Endothelial cell of umbilical vein (primary cell): ENCODE data around the gene CCNY. TPM values are rescaled to one million over a fixed set of nuclear protein-coding genes. Genes with fewer than 3 reads are reported as not detected.
A peak's percentile ranks its signal among the peaks of the same experiment; 100 is the strongest.

ENCODE experiments used
- BruUV-seq: library from RNA; stranded (reverse); fragments of 400-500 nt; replicated peaks from 2 replicates; lab custom pipeline; 2021; lab: Mats Ljungman, UMichigan
- CTCF ChIA-PET: fragments of 300-600, 350-600 bp; sonication (Branson Sonifier 250); formaldehyde crosslinking; loops from one replicate; lab custom pipeline; 2021; ENCODE audit warnings: antibody characterized with exemption, inconsistent platforms; lab: Charles Lee
- POLR2A ChIA-PET: fragments of 300-600, 350-600 bp; sonication (Branson Sonifier 250); formaldehyde crosslinking; loops from one replicate; lab custom pipeline; 2021; ENCODE audit warnings: antibody characterized with exemption, inconsistent platforms; lab: Charles Lee
- DNase-seq: peaks from one replicate; pipeline ENCODE4 v3.0.0-alpha.2; 2011; ENCODE audit warnings: low read depth, low spot score
- FAIRE-seq: peaks from 2 replicates; lab custom pipeline; 2011; peaks lifted over from hg19 to GRCh38; lab: Jason Lieb, UNC
- H2AFZ ChIP-seq: 2 replicates; pipeline ENCODE4 v1.6.0; 2012; ENCODE audit warnings: low read depth, low read length, control low read depth, inconsistent platforms
- H3K27ac ChIP-seq: 2 replicates; pipeline ENCODE4 v1.5.1; 2011; ENCODE audit warnings: low read depth, mild to moderate bottlenecking, control low read depth, low read length, moderate library complexity; ENCODE audit not compliant: insufficient read depth
- H3K27me3 ChIP-seq, 2 experiments: 2 replicates each; pipeline versions ENCODE4 v1.6.0 to v1.6.1; 2011; ENCODE audit warnings: low read length in 2 of 2, mixed read lengths in 1 of 2; ENCODE audit not compliant: control insufficient read depth in 2 of 2, insufficient read depth in 2 of 2
- H3K36me3 ChIP-seq, 2 experiments: 2 replicates in 1 of 2; 3 replicates in 1 of 2; pipeline ENCODE4 v1.5.1; 2011; ENCODE audit warnings: low read length in 2 of 2, mild to moderate bottlenecking in 1 of 2, moderate library complexity in 1 of 2; ENCODE audit not compliant: control insufficient read depth in 2 of 2, insufficient read depth in 2 of 2; ENCODE audit errors: extremely low read depth in 1 of 2
- H3K4me1 ChIP-seq: 3 replicates; pipeline ENCODE4 v1.5.1; 2011; ENCODE audit warnings: mild to moderate bottlenecking, low read length; ENCODE audit not compliant: control insufficient read depth, insufficient read depth; ENCODE audit errors: extremely low read depth
- H3K4me2 ChIP-seq: 2 replicates; pipeline ENCODE4 v1.6.1; 2011; ENCODE audit warnings: low read length, control low read depth, mixed read lengths; ENCODE audit not compliant: insufficient read depth
- H3K4me3 ChIP-seq, 3 experiments: fragments of 200-600 bp in 1 of 3; sonication (generic), shearing (Covaris generic) in 1 of 3; replicated peaks in 1 of 3; 2 replicates each; pipeline ENCODE4 v1.5.1; 2011 to 2016; ENCODE audit warnings: control low read depth in 3 of 3, low read length in 3 of 3, mild to moderate bottlenecking in 2 of 3, inconsistent platforms in 1 of 3, low read depth in 1 of 3, moderate library complexity in 1 of 3; ENCODE audit not compliant: insufficient read depth in 1 of 3
- H3K79me2 ChIP-seq: 2 replicates; pipeline ENCODE4 v1.6.0; 2012; ENCODE audit warnings: low read length, inconsistent platforms; ENCODE audit not compliant: control insufficient read depth, insufficient read depth
- H3K9ac ChIP-seq: replicated peaks from 2 replicates; pipeline ENCODE3; 2011; ENCODE audit warnings: low read length, control low read depth; ENCODE audit not compliant: insufficient read depth; ENCODE audit errors: extremely low read depth
- H3K9me1 ChIP-seq: replicated peaks from 3 replicates; pipeline ENCODE4 v1.6.0; 2011; ENCODE audit warnings: mild to moderate bottlenecking, low read length; ENCODE audit not compliant: control insufficient read depth, insufficient read depth; ENCODE audit errors: extremely low read depth
- H3K9me3 ChIP-seq: replicated peaks from 2 replicates; pipeline ENCODE4 v1.5.1; 2012; ENCODE audit warnings: low read length, inconsistent platforms; ENCODE audit not compliant: control insufficient read depth, insufficient read depth
- H4K20me1 ChIP-seq: replicated peaks from 2 replicates; pipeline ENCODE3; 2011; ENCODE audit warnings: mild to moderate bottlenecking, low read length; ENCODE audit not compliant: control insufficient read depth, insufficient read depth; ENCODE audit errors: extremely low read depth
- EZH2 ChIP-seq: IDR thresholded peaks from 2 replicates; pipeline ENCODE4 v1.6.1; 2012; ENCODE audit warnings: borderline replicate concordance, low read depth, mild to moderate bottlenecking, moderate library complexity, low read length, inconsistent platforms; ENCODE audit not compliant: severe bottlenecking
- FOS ChIP-seq: IDR thresholded peaks from 2 replicates; pipeline ENCODE4 v1.6.1; 2011; ENCODE audit warnings: mild to moderate bottlenecking, low read length, moderate library complexity, borderline replicate concordance; ENCODE audit not compliant: insufficient read depth
- GATA2 ChIP-seq: IDR thresholded peaks from 2 replicates; pipeline ENCODE4 v1.7.0; 2011; ENCODE audit warnings: low read depth, mild to moderate bottlenecking, moderate library complexity, mixed read lengths, low read length; ENCODE audit not compliant: insufficient read length, insufficient read depth
- JUN ChIP-seq: IDR thresholded peaks from 2 replicates; pipeline ENCODE4 v1.6.1; 2011; ENCODE audit warnings: borderline replicate concordance, low read depth; ENCODE audit not compliant: insufficient read length, insufficient read depth
- MYC ChIP-seq: IDR thresholded peaks from one replicate; pipeline ENCODE4 v1.6.1; 2011; ENCODE audit warnings: mild to moderate bottlenecking, low read depth, low read length
- POLR2A ChIP-seq: IDR thresholded peaks from 2 replicates; pipeline ENCODE4 v1.6.1; 2012; ENCODE audit warnings: low read depth, mild to moderate bottlenecking, control low read depth, low read length
- POLR2AphosphoS5 ChIP-seq: IDR thresholded peaks from 2 replicates; pipeline ENCODE4 v1.6.1; 2012; ENCODE audit warnings: low read depth, mild to moderate bottlenecking, control low read depth, low read length, moderate library complexity; ENCODE audit not compliant: insufficient read depth
- dilution Hi-C: fragments of 300-500 bp; cut with MboI; formaldehyde crosslinking; loops from one replicate; pipeline ENCODE4 v1.15.0; 2019; ENCODE audit warnings: low sequenced_read_pairs; ENCODE audit not compliant: extremely low pct_ligation_motif_present
- intact Hi-C: fragments of 100-400 bp; cut with micrococcal nuclease; formaldehyde crosslinking; loops from one replicate; pipeline ENCODE4 v1.10.0; 2022
- polyA plus RNA-seq, 4 experiments: library from polyadenylated mRNA; depleted of rRNA in 3 of 4; stranded (reverse) in 3 of 4; unstranded in 1 of 4; fragments of >200 nt; gene quantifications; 2 replicates each; pipeline versions ENCODE4 v1.2.1 to v1.2.3, GENCODE V29; 2011 to 2012; ENCODE audit warnings: missing spikeins in 1 of 4
- total RNA-seq: library from RNA; stranded (reverse); gene quantifications from 2 replicates; pipeline ENCODE4 v1.2.3, GENCODE V29; 2021
- TF ChIP-seq, protein P1 (sequence below): IDR thresholded peaks from 2 replicates; pipeline ENCODE4 v1.6.1; 2011; ENCODE audit not compliant: insufficient read depth, insufficient read length
- TF ChIP-seq, protein P2 (sequence below), 2 donors: IDR thresholded peaks; 1 replicate in 1 of 2; 2 replicates in 1 of 2; pipeline ENCODE4 v1.5.1; 2011; ENCODE audit warnings: low read length in 2 of 2, mild to moderate bottlenecking in 2 of 2, moderate library complexity in 2 of 2, control low read depth in 1 of 2, inconsistent platforms in 1 of 2, low read depth in 1 of 2; ENCODE audit not compliant: insufficient read depth in 1 of 2; ENCODE audit errors: extremely low read depth in 1 of 2

The CCNY gene
- total and polyA plus RNA-seq, 2 donors (not counting 3 experiments of a cell fraction or from before 2014, with no cell fraction given) = 61.5 to 107 TPM

DNA sequence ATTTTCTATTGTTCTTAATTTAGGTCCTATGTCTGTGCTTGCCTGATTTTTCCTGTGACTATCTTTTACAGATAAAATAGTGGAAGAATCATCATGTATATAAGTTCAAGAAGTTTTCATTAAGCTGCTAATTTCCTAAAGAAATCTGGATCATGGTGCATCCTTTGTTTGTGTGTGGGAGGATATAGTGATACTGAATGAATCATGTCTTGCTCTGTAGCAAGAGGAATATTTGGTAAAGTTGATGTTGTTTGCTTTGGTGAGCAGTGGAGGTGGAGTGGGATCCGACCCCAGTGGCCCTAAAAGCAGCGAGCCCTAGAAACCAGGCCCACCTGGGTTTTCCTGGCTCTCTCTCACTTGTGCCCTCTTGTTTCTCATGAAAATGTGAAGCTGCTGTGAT lies 83.7 kb downstream of the CCNY start:
- Histone ChIP-seq H3K27me3 (no peaks in the 10 kb centered on the region), H3K4me3 (no peak overlapping the region), H3K79me2 (peaks cover 83% of the 10 kb centered on the region), H4K20me1 (no peaks in the 10 kb centered on the region), H3K36me3 (no peaks in the 10 kb centered on the region), H3K9me1 (no peaks in the 10 kb centered on the region), H2AFZ (no peak overlapping the region), H3K27ac (peak overlapping the region; percentile 96), H3K4me1 (peaks cover 61% of the 10 kb centered on the region), H3K9me3 (no peaks in the 10 kb centered on the region), H3K9ac (peak overlapping the region; percentile 17), H3K4me2 (peak overlapping the region; percentile 26)
- ChIA-PET POLR2A (interaction anchor here (0.6 to 0.7 kb wide), 2 partner anchors 64 to 114 kb away, joined by 4 read pairs; no protein-coding TSS in a partner anchor), CTCF (interaction anchor here (0.6 to 2.5 kb wide), 4 partner anchors 11 to 65 kb away, joined by 3 to 12 read pairs (median 5); no protein-coding TSS in a partner anchor)
- TF ChIP-seq EZH2 (no peak), FOS (peak; percentile 49)
- intact Hi-C loops (loop anchor here (2.0 to 5.0 kb wide), 5 partner anchors 33 to 293 kb away; partner anchors contain the start of genes CCNY and CREM), dilution Hi-C loops (no loop called here)
- FAIRE-seq = no peak
- DNase-seq = peak; percentile 47
- BruUV-seq = no TSS peak

DNA sequence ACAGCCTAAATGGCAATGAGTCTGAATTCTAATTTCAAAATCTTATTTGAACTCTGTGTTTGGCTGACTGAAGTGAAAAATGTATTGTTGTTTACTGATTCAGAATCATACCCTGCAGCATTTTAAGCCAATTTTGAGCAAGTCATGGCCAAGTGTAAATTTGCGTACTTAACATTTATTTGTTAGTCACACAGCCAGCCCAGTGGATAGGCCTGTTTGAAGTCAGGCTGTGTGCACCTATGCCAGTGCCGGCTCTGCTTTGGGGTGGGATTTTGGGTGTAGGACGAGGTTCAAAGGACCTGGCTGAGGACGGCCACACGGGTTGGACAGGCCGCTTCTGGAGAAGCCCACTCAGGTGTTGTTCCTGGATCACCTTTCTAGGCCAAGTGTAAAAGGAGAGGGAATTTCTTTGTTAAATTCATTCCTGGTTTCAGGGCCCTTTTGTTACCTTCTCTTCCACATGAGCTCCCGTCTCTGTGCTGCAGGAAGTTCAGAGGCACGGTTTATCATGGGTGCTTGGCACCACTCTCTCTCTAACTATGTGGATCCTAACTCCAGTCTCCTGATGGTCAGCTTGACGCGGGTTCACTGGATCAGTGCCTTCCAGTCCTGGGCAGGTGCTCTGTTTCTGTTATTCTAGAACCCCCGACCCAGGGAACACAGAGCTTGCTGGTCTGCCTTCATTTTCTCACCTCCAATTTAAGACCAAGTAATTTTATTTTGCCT lies 84.7 kb downstream of the CCNY start:
- H4K20me1 ChIP-seq = no peaks in the 10 kb centered on the region
- peaks cover 83% of the 10 kb centered on the region for H3K79me2 ChIP-seq
- no peaks in the 10 kb centered on the region for H3K9me1 ChIP-seq
- BruUV-seq = TSS peak; percentile 91
- TF ChIP-seq FOS (no peak), POLR2AphosphoS5 (no peak), MYC (no peak), GATA2 (no peak), JUN (no peak), POLR2A (no peak), EZH2 (no peak)
- TF ChIP-seq, protein P1, sequence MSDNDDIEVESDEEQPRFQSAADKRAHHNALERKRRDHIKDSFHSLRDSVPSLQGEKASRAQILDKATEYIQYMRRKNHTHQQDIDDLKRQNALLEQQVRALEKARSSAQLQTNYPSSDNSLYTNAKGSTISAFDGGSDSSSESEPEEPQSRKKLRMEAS = no peak
- TF ChIP-seq, protein P2, sequence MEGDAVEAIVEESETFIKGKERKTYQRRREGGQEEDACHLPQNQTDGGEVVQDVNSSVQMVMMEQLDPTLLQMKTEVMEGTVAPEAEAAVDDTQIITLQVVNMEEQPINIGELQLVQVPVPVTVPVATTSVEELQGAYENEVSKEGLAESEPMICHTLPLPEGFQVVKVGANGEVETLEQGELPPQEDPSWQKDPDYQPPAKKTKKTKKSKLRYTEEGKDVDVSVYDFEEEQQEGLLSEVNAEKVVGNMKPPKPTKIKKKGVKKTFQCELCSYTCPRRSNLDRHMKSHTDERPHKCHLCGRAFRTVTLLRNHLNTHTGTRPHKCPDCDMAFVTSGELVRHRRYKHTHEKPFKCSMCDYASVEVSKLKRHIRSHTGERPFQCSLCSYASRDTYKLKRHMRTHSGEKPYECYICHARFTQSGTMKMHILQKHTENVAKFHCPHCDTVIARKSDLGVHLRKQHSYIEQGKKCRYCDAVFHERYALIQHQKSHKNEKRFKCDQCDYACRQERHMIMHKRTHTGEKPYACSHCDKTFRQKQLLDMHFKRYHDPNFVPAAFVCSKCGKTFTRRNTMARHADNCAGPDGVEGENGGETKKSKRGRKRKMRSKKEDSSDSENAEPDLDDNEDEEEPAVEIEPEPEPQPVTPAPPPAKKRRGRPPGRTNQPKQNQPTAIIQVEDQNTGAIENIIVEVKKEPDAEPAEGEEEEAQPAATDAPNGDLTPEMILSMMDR (IDR thresholded peaks at IDR 0.05; ENCODE audit: extremely low read depth in 1 of 2, insufficient read depth in 1 of 2, low read depth in 1 of 2, low read length in 2 of 2) = no peak
- H3K4me3 ChIP-seq = no peak overlapping the region
- H2AFZ ChIP-seq = no peak overlapping the region
- no peak for FAIRE-seq
- CTCF ChIA-PET = interaction anchor here (0.8 to 3.1 kb wide), 17 partner anchors 8 to 301 kb away, joined by 3 to 15 read pairs (median 4); no protein-coding TSS in a partner anchor
- H3K9ac ChIP-seq = peak overlapping the region; percentile 79
- intact Hi-C loops = loop anchor here (1.0 to 5.0 kb wide), 7 partner anchors 26 to 294 kb away; partner anchors contain the start of genes CCNY and CREM
- H3K27ac ChIP-seq = peak overlapping the region; percentile 96
- no peaks in the 10 kb centered on the region for H3K9me3 ChIP-seq
- H3K4me1 ChIP-seq = peaks cover 70% of the 10 kb centered on the region
- H3K36me3 ChIP-seq = no peaks in the 10 kb centered on the region
- dilution Hi-C loops = no loop called here
- no peak for DNase-seq
- no peaks in the 10 kb centered on the region for H3K27me3 ChIP-seq
- POLR2A ChIA-PET = interaction anchor here (1.3 to 2.2 kb wide), 2 partner anchors 27 to 42 kb away, joined by 3 to 10 read pairs; no protein-coding TSS in a partner anchor
- peak overlapping the region; percentile 75 for H3K4me2 ChIP-seq
